Liver (tissue), 9 donors: ENCODE results near the gene TMEM231. TPM values are rescaled to one million over a fixed set of nuclear protein-coding genes. Genes with fewer than 3 reads are reported as not detected.

ENCODE experiments used
- DNase-seq: peaks from one replicate; pipeline ENCODE4 v3.0.0-alpha.2; 2017; ENCODE audit warnings: low spot score
- H3K27ac ChIP-seq, 2 donors: one replicate each; pipeline ENCODE4 v1.7.0; 2013; ENCODE audit warnings: inconsistent platforms in 2 of 2, low read length in 2 of 2, control low read depth in 1 of 2, low read depth in 1 of 2, mild to moderate bottlenecking in 1 of 2
- H3K27me3 ChIP-seq, 4 donors: one replicate each; pipeline versions ENCODE4 v1.6.1 to v1.7.0; 2013; ENCODE audit warnings: low read length in 3 of 4, inconsistent platforms in 1 of 4, mild to moderate bottlenecking in 1 of 4, moderate library complexity in 1 of 4; ENCODE audit not compliant: control insufficient read depth in 4 of 4, insufficient read depth in 4 of 4
- H3K36me3 ChIP-seq, 4 donors: one replicate each; pipeline versions ENCODE4 v1.6.1 to v1.7.0; 2013; ENCODE audit warnings: low read length in 3 of 4, mild to moderate bottlenecking in 3 of 4, low read depth in 1 of 4, moderate library complexity in 1 of 4; ENCODE audit not compliant: control insufficient read depth in 4 of 4, insufficient read depth in 3 of 4
- H3K4me1 ChIP-seq, 4 donors: one replicate each; pipeline versions ENCODE4 v1.6.1 to v1.7.0; 2013; ENCODE audit warnings: low read length in 3 of 4, mild to moderate bottlenecking in 3 of 4, moderate library complexity in 1 of 4; ENCODE audit not compliant: control insufficient read depth in 4 of 4, insufficient read depth in 4 of 4
- H3K4me3 ChIP-seq, 3 donors: one replicate each; pipeline versions ENCODE4 v1.6.1 to v1.7.0; 2013; ENCODE audit warnings: low read length in 3 of 3, control low read depth in 1 of 3, low read depth in 1 of 3, mild to moderate bottlenecking in 1 of 3
- H3K9ac ChIP-seq, 2 donors: one replicate each; pipeline ENCODE4 v1.7.0; 2013; ENCODE audit warnings: low read length in 2 of 2, mild to moderate bottlenecking in 2 of 2, moderate library complexity in 2 of 2, control low read depth in 1 of 2, low read depth in 1 of 2
- H3K9me3 ChIP-seq, 4 donors: one replicate each; pipeline versions ENCODE4 v1.6.1 to v1.7.0; 2013; ENCODE audit warnings: low read length in 3 of 4; ENCODE audit not compliant: control insufficient read depth in 4 of 4
- ATF3 ChIP-seq: IDR thresholded peaks from 2 replicates; pipeline ENCODE4 v1.6.1; 2016; ENCODE audit warnings: antibody characterized with exemption
- CTCF ChIP-seq: fragments of 150-350 bp; IDR thresholded peaks from 2 replicates; pipeline ENCODE4 v1.5.1; 2017; ENCODE audit warnings: improper control_type of control experiment, low read depth, low read length; ENCODE audit not compliant: missing input control
- EGR1 ChIP-seq, 2 donors: IDR thresholded peaks; 2 replicates each; pipeline ENCODE4 v1.6.1; 2016 to 2018; ENCODE audit warnings: antibody characterized with exemption in 2 of 2, low read depth in 2 of 2
- FOXA2 ChIP-seq: IDR thresholded peaks from 2 replicates; pipeline ENCODE4 v1.6.1; 2016; ENCODE audit warnings: antibody characterized with exemption
- GABPA ChIP-seq, 2 donors: IDR thresholded peaks in 1 of 2; conservative IDR thresholded peaks in 1 of 2; 2 replicates each; pipeline ENCODE4 v1.6.1; 2016; ENCODE audit warnings: antibody characterized with exemption in 2 of 2, mild to moderate bottlenecking in 1 of 2, moderate library complexity in 1 of 2
- HNF4A ChIP-seq, 2 donors: conservative IDR thresholded peaks; 2 replicates each; pipeline ENCODE4 v1.6.1; 2016; ENCODE audit warnings: antibody characterized with exemption in 2 of 2, mild to moderate bottlenecking in 2 of 2
- HNF4G ChIP-seq: IDR thresholded peaks from 2 replicates; pipeline ENCODE4 v1.6.1; 2016; ENCODE audit warnings: antibody characterized with exemption
- JUND ChIP-seq, 2 donors: IDR thresholded peaks; 2 replicates each; pipeline ENCODE4 v1.6.1; 2016; ENCODE audit warnings: antibody characterized with exemption in 2 of 2
- MAX ChIP-seq: IDR thresholded peaks from 2 replicates; pipeline ENCODE4 v1.6.1; 2016; ENCODE audit warnings: antibody characterized with exemption
- NR2F2 ChIP-seq: IDR thresholded peaks from 2 replicates; pipeline ENCODE4 v1.6.1; 2016; ENCODE audit warnings: antibody characterized with exemption
- RAD21 ChIP-seq, 2 donors: IDR thresholded peaks; 2 replicates each; pipeline ENCODE4 v1.6.1; 2016; ENCODE audit warnings: antibody characterized with exemption in 2 of 2, mild to moderate bottlenecking in 2 of 2
- REST ChIP-seq: IDR thresholded peaks from 2 replicates; pipeline ENCODE4 v1.6.1; 2016; ENCODE audit warnings: antibody characterized with exemption, mild to moderate bottlenecking
- RXRA ChIP-seq, 2 donors: IDR thresholded peaks; 2 replicates each; pipeline ENCODE4 v1.6.1; 2017 to 2018; ENCODE audit warnings: antibody characterized with exemption in 2 of 2, mild to moderate bottlenecking in 1 of 2
- SP1 ChIP-seq: IDR thresholded peaks from 2 replicates; pipeline ENCODE4 v1.6.1; 2018; ENCODE audit warnings: antibody characterized with exemption, mild to moderate bottlenecking
- TAF1 ChIP-seq: conservative IDR thresholded peaks from 2 replicates; pipeline ENCODE4 v1.6.1; 2016; ENCODE audit warnings: antibody characterized with exemption, mild to moderate bottlenecking
- YY1 ChIP-seq: IDR thresholded peaks from 2 replicates; pipeline ENCODE4 v1.6.1; 2016; ENCODE audit warnings: antibody characterized with exemption, mild to moderate bottlenecking
- WGBS: extraction: QIAGEN DNeasy Blood & Tissue Kit; methylation state at CpG from one replicate; pipeline ENCODE4 v1.1.7; 2013; 5-methylcytosine and 5-hydroxymethylcytosine counted together
- polyA plus RNA-seq, 2 donors: library from polyadenylated mRNA; stranded (reverse) in 1 of 2; unstranded in 1 of 2; fragments of 200-250 nt in 1 of 2; fragments of >200 nt in 1 of 2; fragmentation: Nextera tagmentation in 1 of 2; extraction: Ambion mirVana in 1 of 2; gene quantifications; one replicate each; pipeline versions ENCODE4 v1.2.1 to v1.2.3, GENCODE V29; 2013 to 2015
- total RNA-seq, 2 donors: library from RNA; depleted of rRNA; stranded (reverse); fragments of >200 nt; gene quantifications; one replicate each; pipeline ENCODE4 v1.2.3, GENCODE V29; 2014
- donor health status: healthy.
- donor health status: healthy.
- donor health status: healthy.
- donor health status: healthy.
- donor health status: healthy.

TMEM231 gene
- total and polyA plus RNA-seq, 4 donors, result 0.60 to 2.1 (median 2.0) TPM

- peaks cover 0 to 26% (median 18%) of the 10 kb centered on the region in 4 donors for H3K4me1 ChIP-seq
Observed at GRCh38 chr16:75566040-75566757, 10.1 kb upstream of the TMEM231 start, which contains the start of gene GABARAPL2. Gene GABARAPL2, plus strand, starts transcription at chr16:75566379. Its CDS starts 108 bp downstream, at chr16:75566487.

GRCh38 chr16:75565640-75566039 is 9.6 kb upstream of the TMEM231 start:
- Histone ChIP-seq H3K27me3 (no peaks in the 10 kb centered on the region), H3K9ac (peak overlapping the region in 1 of 2 donors; percentile 56), H3K27ac (peak overlapping the region in 1 of 2 donors; percentile 78), H3K4me1 (peaks cover 0 to 26% (median 18%) of the 10 kb centered on the region in 4 donors), H3K36me3 (peaks cover 9 to 24% (median 22%) of the 10 kb centered on the region in 4 donors), H3K4me3 (peak overlapping the region; percentile 69 to 95 (median 93)), H3K9me3 (no peaks in the 10 kb centered on the region)
- no peak for DNase-seq
- TF ChIP-seq CTCF (no peak), RXRA (IDR thresholded peaks at IDR 0.05) (no peak), GABPA (IDR thresholded peaks at IDR 0.05 in 1 of 2, conservative IDR thresholded peaks at IDR 0.05 in 1 of 2) (no peak), HNF4A (conservative IDR thresholded peaks at IDR 0.05) (no peak), FOXA2 (no peak), SP1 (no peak), EGR1 (IDR thresholded peaks at IDR 0.05; ENCODE audit: low read depth in 2 of 2) (no peak), REST (no peak), NR2F2 (no peak), RAD21 (IDR thresholded peaks at IDR 0.05) (no peak), YY1 (no peak), MAX (no peak), TAF1 (no peak), JUND (IDR thresholded peaks at IDR 0.05) (no peak), HNF4G (no peak), ATF3 (no peak)
- 14% methylated on average over 15 of the region's 15 CpGs for WGBS

More at GRCh38 chr16:75566040-75566757, 10.1 kb upstream of the TMEM231 start, which contains the start of gene GABARAPL2:
- H3K9me3 ChIP-seq, result no peaks in the 10 kb centered on the region
- under 1% methylated on average over 69 of the region's 69 CpGs for WGBS
- peak; percentile 96 for DNase-seq
- peak; percentile 63 for TF ChIP-seq YY1
- peak; percentile 76 to 92 for TF ChIP-seq GABPA (IDR thresholded peaks at IDR 0.05 in 1 of 2, conservative IDR thresholded peaks at IDR 0.05 in 1 of 2)
- TF ChIP-seq SP1, result peak; percentile 12
- TF ChIP-seq HNF4A (conservative IDR thresholded peaks at IDR 0.05), result no peak
- peak within 1 kb of the TSS; percentile 78 to 83 for H3K9ac ChIP-seq
- no peaks in the 10 kb centered on the region for H3K27me3 ChIP-seq
- peaks cover 9 to 28% (median 25%) of the 10 kb centered on the region in 4 donors for H3K36me3 ChIP-seq
- peak within 1 kb of the TSS; percentile 75 to 78 for H3K27ac ChIP-seq
- H3K4me3 ChIP-seq, result peak within 1 kb of the TSS; percentile 69 to 95 (median 93)
